ENCODE results near the gene EXOC4.

EXOC4 gene

DNA sequence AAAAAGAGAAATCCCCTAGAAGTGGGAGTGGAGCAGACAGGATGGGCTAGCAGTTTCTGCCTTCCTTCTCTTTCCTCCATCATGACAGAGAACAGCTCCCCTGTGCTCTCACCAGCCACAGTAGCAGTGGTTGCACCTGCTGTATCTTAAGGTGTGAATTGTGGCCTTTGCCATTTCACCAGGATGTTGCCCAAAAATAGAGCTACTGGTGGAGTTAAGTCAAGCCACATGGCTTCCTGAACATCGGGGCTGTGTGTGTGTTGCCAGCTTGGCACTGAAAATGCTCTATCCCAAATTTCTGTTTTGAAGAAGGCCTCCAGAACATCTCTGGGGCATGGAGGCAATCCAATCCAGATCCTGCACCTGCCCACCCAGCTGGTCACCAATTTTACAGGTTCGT is 348.7 kb downstream of the EXOC4 start:
- Histone ChIP-seq H3K4me1 (ENCODE audit: insufficient read depth, poor library complexity, severe bottlenecking) (peaks cover 5% of the 10 kb centered on the region), H3K4me3 (ENCODE audit: severe bottlenecking) (no peak overlapping the region), H3K27ac (ENCODE audit: poor library complexity, severe bottlenecking) (no peak overlapping the region), H3K27me3 (ENCODE audit: insufficient read depth, poor library complexity, severe bottlenecking) (no peaks in the 10 kb centered on the region), H3K9me3 (ENCODE audit: severe bottlenecking) (no peaks in the 10 kb centered on the region), H3K36me3 (ENCODE audit: low read depth) (no peaks in the 10 kb centered on the region)
- TF ChIP-seq, protein P1, sequence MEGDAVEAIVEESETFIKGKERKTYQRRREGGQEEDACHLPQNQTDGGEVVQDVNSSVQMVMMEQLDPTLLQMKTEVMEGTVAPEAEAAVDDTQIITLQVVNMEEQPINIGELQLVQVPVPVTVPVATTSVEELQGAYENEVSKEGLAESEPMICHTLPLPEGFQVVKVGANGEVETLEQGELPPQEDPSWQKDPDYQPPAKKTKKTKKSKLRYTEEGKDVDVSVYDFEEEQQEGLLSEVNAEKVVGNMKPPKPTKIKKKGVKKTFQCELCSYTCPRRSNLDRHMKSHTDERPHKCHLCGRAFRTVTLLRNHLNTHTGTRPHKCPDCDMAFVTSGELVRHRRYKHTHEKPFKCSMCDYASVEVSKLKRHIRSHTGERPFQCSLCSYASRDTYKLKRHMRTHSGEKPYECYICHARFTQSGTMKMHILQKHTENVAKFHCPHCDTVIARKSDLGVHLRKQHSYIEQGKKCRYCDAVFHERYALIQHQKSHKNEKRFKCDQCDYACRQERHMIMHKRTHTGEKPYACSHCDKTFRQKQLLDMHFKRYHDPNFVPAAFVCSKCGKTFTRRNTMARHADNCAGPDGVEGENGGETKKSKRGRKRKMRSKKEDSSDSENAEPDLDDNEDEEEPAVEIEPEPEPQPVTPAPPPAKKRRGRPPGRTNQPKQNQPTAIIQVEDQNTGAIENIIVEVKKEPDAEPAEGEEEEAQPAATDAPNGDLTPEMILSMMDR (IDR thresholded peaks at IDR 0.05; ENCODE audit: poor library complexity, severe bottlenecking) = no peak
- DNase-seq (ENCODE audit: low spot score) (no peak), ATAC-seq (ENCODE audit: low read depth) (no peak)

DNA sequence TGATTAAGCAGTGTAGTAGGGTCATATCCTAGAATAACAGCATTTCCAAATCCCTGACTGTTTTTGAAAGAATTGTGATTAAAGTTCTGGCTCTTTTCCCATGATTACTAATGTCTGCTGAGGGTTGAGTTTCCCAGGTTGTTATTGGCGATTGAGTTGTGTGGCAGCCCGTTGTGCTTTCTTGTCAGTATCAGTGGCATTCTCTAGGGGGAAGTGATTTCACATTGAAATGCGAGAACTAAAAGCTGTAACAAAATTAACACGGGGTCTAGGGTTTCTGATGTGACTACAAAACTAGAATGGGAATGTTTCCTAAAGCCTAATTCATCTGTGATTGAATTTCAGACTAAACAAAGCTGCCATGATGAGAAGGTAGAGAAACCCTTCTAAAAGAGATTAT is 349.4 kb downstream of the EXOC4 start:
- no peaks in the 10 kb centered on the region for H3K36me3 ChIP-seq (ENCODE audit: low read depth)
- H3K27ac ChIP-seq (ENCODE audit: poor library complexity, severe bottlenecking) = no peak overlapping the region
- H3K4me3 ChIP-seq (ENCODE audit: severe bottlenecking) = no peak overlapping the region
- no peak for ATAC-seq (ENCODE audit: low read depth)
- DNase-seq (ENCODE audit: low spot score) = no peak
- H3K9me3 ChIP-seq (ENCODE audit: severe bottlenecking) = no peaks in the 10 kb centered on the region
- TF ChIP-seq, protein P1 (IDR thresholded peaks at IDR 0.05; ENCODE audit: poor library complexity, severe bottlenecking) = no peak
- H3K4me1 ChIP-seq (ENCODE audit: insufficient read depth, poor library complexity, severe bottlenecking) = peaks cover 5% of the 10 kb centered on the region
- no peaks in the 10 kb centered on the region for H3K27me3 ChIP-seq (ENCODE audit: insufficient read depth, poor library complexity, severe bottlenecking)

DNA sequence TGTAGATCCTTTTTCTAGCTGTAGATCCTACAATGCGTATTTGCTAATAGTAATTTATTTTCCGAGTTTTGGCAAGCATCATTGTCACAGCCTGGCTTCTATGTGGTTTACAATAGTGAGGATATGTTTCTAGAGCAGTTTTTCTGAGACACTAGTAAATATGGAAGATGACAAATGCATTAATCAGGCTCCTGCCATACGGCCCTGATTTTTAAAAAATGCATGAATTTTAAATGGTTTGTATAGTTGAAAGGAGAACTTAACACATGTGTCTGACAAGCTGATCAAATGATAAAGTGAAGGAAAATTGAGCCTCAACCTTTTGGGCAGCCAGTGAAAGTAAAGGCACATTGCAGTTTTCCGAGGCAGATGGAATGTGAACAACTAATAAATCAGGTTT is 354.1 kb downstream of the EXOC4 start:
- no peak for ATAC-seq (ENCODE audit: low read depth)
- no peaks in the 10 kb centered on the region for H3K9me3 ChIP-seq (ENCODE audit: severe bottlenecking)
- H3K4me3 ChIP-seq (ENCODE audit: severe bottlenecking) = no peak overlapping the region
- H3K27ac ChIP-seq (ENCODE audit: poor library complexity, severe bottlenecking) = no peak overlapping the region
- TF ChIP-seq, protein P1 (IDR thresholded peaks at IDR 0.05; ENCODE audit: poor library complexity, severe bottlenecking) = no peak
- H3K36me3 ChIP-seq (ENCODE audit: low read depth) = no peaks in the 10 kb centered on the region
- DNase-seq (ENCODE audit: low spot score) = no peak
- H3K27me3 ChIP-seq (ENCODE audit: insufficient read depth, poor library complexity, severe bottlenecking) = no peaks in the 10 kb centered on the region
- peaks cover 5% of the 10 kb centered on the region for H3K4me1 ChIP-seq (ENCODE audit: insufficient read depth, poor library complexity, severe bottlenecking)

DNA sequence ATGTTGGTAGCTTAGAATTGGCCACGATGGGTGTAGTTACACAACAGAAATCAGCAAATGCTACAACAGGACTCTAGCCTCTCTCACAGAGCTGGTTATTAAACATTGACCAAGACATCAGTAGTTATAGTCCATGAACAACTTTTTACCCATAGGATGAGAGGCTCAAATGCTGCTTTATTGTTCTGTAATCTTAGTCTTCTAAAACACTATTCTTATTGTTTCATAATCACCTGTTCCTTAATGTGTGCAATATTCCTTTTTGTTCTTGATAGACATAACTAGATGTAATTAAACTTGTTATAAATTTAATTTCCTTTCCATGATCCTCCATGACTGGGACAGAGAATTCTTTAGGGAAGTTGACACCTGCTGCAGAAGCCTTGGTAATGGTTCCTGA is 356.9 kb downstream of the EXOC4 start:
- no peak for ATAC-seq (ENCODE audit: low read depth)
- Histone ChIP-seq H3K4me1 (ENCODE audit: insufficient read depth, poor library complexity, severe bottlenecking) (no peaks in the 10 kb centered on the region), H3K27ac (ENCODE audit: poor library complexity, severe bottlenecking) (no peak overlapping the region), H3K9me3 (ENCODE audit: severe bottlenecking) (no peaks in the 10 kb centered on the region), H3K27me3 (ENCODE audit: insufficient read depth, poor library complexity, severe bottlenecking) (no peaks in the 10 kb centered on the region), H3K4me3 (ENCODE audit: severe bottlenecking) (no peak overlapping the region), H3K36me3 (ENCODE audit: low read depth) (no peaks in the 10 kb centered on the region)
- DNase-seq (ENCODE audit: low spot score) = no peak
- TF ChIP-seq, protein P1 (IDR thresholded peaks at IDR 0.05; ENCODE audit: poor library complexity, severe bottlenecking) = no peak

DNA sequence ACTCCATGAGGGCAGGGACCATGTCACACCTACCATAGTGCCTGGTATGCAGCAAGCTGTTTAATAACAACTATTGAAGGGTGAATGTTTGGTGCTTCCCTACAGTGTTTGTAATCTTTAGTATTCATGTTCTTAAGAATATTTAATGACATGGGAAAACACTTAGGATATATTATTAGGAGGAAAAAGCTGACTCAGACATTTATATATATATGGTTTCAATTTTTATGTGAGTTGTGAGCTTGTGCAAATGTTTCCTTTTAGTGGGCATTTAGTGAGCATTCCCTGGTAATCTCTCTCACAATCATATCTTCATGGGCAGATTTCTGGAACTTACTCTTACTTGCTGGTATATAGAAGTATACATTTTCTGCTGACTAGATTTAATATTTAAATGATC is 359.1 kb downstream of the EXOC4 start:
- Histone ChIP-seq H3K27me3 (ENCODE audit: insufficient read depth, poor library complexity, severe bottlenecking) (no peaks in the 10 kb centered on the region), H3K4me1 (ENCODE audit: insufficient read depth, poor library complexity, severe bottlenecking) (no peaks in the 10 kb centered on the region), H3K36me3 (ENCODE audit: low read depth) (no peaks in the 10 kb centered on the region), H3K27ac (ENCODE audit: poor library complexity, severe bottlenecking) (no peak overlapping the region), H3K4me3 (ENCODE audit: severe bottlenecking) (no peak overlapping the region), H3K9me3 (ENCODE audit: severe bottlenecking) (no peaks in the 10 kb centered on the region)
- ATAC-seq (ENCODE audit: low read depth) (no peak), DNase-seq (ENCODE audit: low spot score) (no peak)
- TF ChIP-seq, protein P1 (IDR thresholded peaks at IDR 0.05; ENCODE audit: poor library complexity, severe bottlenecking) = no peak

All from RWPE2 (cell line).